ENCODE results near the gene ITCH. TPM values are rescaled to one million over a fixed set of nuclear protein-coding genes. Genes with fewer than 3 reads are reported as not detected.
A peak's percentile ranks its signal among the peaks of the same experiment; 100 is the strongest.

ITCH gene
- polyA plus RNA-seq, 3 donors, result 13.3 to 26.6 (median 19.9) TPM

GRCh38 chr20:34443546-34443945 lies 80.5 kb downstream of the ITCH start:
- Mint-ChIP-seq H3K27ac (no peak overlapping the region), H3K4me1 (no peaks in the 10 kb centered on the region), H3K27me3 (ENCODE audit: low read depth in 3 of 3) (no peaks in the 10 kb centered on the region), H3K9me3 (no peaks in the 10 kb centered on the region), H3K36me3 (peaks cover 86 to 97% of the 10 kb centered on the region in 2 donors), H3K4me3 (no peak overlapping the region)
- 100% methylated on average over 2 of the region's 3 CpGs for WGBS (ENCODE audit: insufficient coverage)
- peaks cover 94 to 100% of the 10 kb centered on the region in 2 donors for H3K36me3 ChIP-seq (replicated peaks in 1 of 2; ENCODE audit: control insufficient read depth in 1 of 2, insufficient read depth in 2 of 2, low read length in 2 of 2)
- no peaks in the 10 kb centered on the region for H3K79me2 ChIP-seq (ENCODE audit: insufficient read depth, low read length)
- no peaks in the 10 kb centered on the region for H3K4me1 ChIP-seq (ENCODE audit: control insufficient read depth in 1 of 2, insufficient read depth in 2 of 2, low read length in 2 of 2)
- H3K9me3 ChIP-seq (replicated peaks in 1 of 2; ENCODE audit: control insufficient read depth in 1 of 2, insufficient read depth in 1 of 2, low read length in 2 of 2), result no peaks in the 10 kb centered on the region
- H3K27me3 ChIP-seq (ENCODE audit: control insufficient read depth in 2 of 2, insufficient read depth in 2 of 2, low read length in 2 of 2), result no peaks in the 10 kb centered on the region
- H3K4me3 ChIP-seq (replicated peaks in 1 of 3; ENCODE audit: low read depth in 2 of 3, low read length in 3 of 3), result no peak overlapping the region
- intact Hi-C loops (cut with micrococcal nuclease), result no loop called here
- no peak overlapping the region for H2AFZ ChIP-seq (ENCODE audit: insufficient read depth, low read depth, low read length, poor library complexity, severe bottlenecking)
- DNase-seq, result no peak
- no peak overlapping the region for H3K9ac ChIP-seq (ENCODE audit: insufficient read depth, low read length, poor library complexity, severe bottlenecking)
- no peak for TF ChIP-seq CTCF (IDR thresholded peaks at IDR 0.05)
- H4K20me1 ChIP-seq (ENCODE audit: insufficient read depth, low read length), result peaks cover 21% of the 10 kb centered on the region
- no peak overlapping the region for H3K4me2 ChIP-seq (replicated peaks; ENCODE audit: extremely low read depth, low read length, poor library complexity, severe bottlenecking)
- no peak overlapping the region for H3K27ac ChIP-seq (ENCODE audit: low read depth in 1 of 2, low read length in 2 of 2)

- Mint-ChIP-seq H3K4me3 (no peak overlapping the region), H3K36me3 (peaks cover 83 to 94% of the 10 kb centered on the region in 2 donors), H3K27me3 (ENCODE audit: low read depth in 3 of 3) (no peaks in the 10 kb centered on the region), H3K4me1 (no peaks in the 10 kb centered on the region), H3K27ac (peak overlapping the region in 1 of 7 donors; percentile 78), H3K9me3 (no peaks in the 10 kb centered on the region)
- H3K9ac ChIP-seq (ENCODE audit: insufficient read depth, low read length, poor library complexity, severe bottlenecking), result no peak overlapping the region
- H3K27ac ChIP-seq (ENCODE audit: low read depth in 1 of 2, low read length in 2 of 2), result no peak overlapping the region
- H3K4me2 ChIP-seq (replicated peaks; ENCODE audit: extremely low read depth, low read length, poor library complexity, severe bottlenecking), result no peak overlapping the region
- H3K79me2 ChIP-seq (ENCODE audit: insufficient read depth, low read length), result no peaks in the 10 kb centered on the region
- H2AFZ ChIP-seq (ENCODE audit: insufficient read depth, low read depth, low read length, poor library complexity, severe bottlenecking), result no peak overlapping the region
- H3K4me3 ChIP-seq (replicated peaks in 1 of 3; ENCODE audit: low read depth in 2 of 3, low read length in 3 of 3), result no peak overlapping the region
- H3K9me3 ChIP-seq (replicated peaks in 1 of 2; ENCODE audit: control insufficient read depth in 1 of 2, insufficient read depth in 1 of 2, low read length in 2 of 2), result no peaks in the 10 kb centered on the region
- peaks cover 21% of the 10 kb centered on the region for H4K20me1 ChIP-seq (ENCODE audit: insufficient read depth, low read length)
- H3K36me3 ChIP-seq (replicated peaks in 1 of 2; ENCODE audit: control insufficient read depth in 1 of 2, insufficient read depth in 2 of 2, low read length in 2 of 2), result peaks cover 94 to 100% of the 10 kb centered on the region in 2 donors
- H3K27me3 ChIP-seq (ENCODE audit: control insufficient read depth in 2 of 2, insufficient read depth in 2 of 2, low read length in 2 of 2), result no peaks in the 10 kb centered on the region
- no peak for DNase-seq
- no peak for TF ChIP-seq CTCF (IDR thresholded peaks at IDR 0.05)
- intact Hi-C loops (cut with micrococcal nuclease), result no loop called here
- H3K4me1 ChIP-seq (ENCODE audit: control insufficient read depth in 1 of 2, insufficient read depth in 2 of 2, low read length in 2 of 2), result no peaks in the 10 kb centered on the region
- whole genome bisulfite sequencing (ENCODE audit: insufficient coverage), result no CpG with 5 or more reads among the region's 7 CpGs
Measured at GRCh38 chr20:34445177-34446065, 82.3 kb downstream of the ITCH start.
